ENCODE results near the gene CER1. TPM values are rescaled to one million over a fixed set of nuclear protein-coding genes. Genes with fewer than 3 reads are reported as not detected.

Gene CER1
- total and polyA plus RNA-seq, 2 of the 4 experiments (the other 2 are of a cell fraction) = not detected

DNA sequence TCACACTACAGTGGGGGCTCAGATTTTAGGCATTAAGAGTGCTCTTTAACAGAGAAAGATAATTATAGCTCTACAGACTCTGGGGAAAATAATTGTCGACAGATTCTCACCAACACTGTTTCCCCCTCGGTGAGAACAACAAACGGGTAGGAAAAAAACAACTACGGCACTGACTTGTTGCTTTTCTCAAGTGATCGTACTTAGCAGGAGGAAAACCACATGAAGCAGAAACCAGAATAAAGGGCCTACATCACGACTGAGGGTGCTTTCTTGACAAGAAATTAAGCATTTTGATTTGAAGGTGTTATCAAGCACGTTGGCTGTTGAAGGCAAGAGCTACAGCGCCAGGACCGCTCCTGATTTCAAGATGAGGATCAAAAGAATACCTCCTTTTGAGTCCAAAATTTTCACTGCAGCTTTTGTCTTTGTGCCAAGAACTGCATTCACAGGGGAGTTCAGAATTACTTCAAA, 27.2 kb upstream of the CER1 start:
- no peak overlapping the region for H2BK20ac ChIP-seq (ENCODE audit: low read depth, low read length)
- no peak overlapping the region for H3K14ac ChIP-seq (replicated peaks; ENCODE audit: low read depth, low read length)
- H2AK9ac ChIP-seq (replicated peaks; ENCODE audit: low read depth, low read length, poor library complexity) = no peak overlapping the region
- 83% methylated on average over 2 of the region's 9 CpGs; no CpG with 5 or more reads in 1 of the 2 experiments for WGBS, 2 experiments (ENCODE audit: extremely low coverage in 2 of 2, insufficient read length in 1 of 2)
- BruUV-seq (replicated peaks) = no TSS peak
- no peak overlapping the region for H3K23ac ChIP-seq (ENCODE audit: low read depth, low read length)
- H3K4ac ChIP-seq (ENCODE audit: low read depth, low read length) = no peak overlapping the region
- TF ChIP-seq RCOR1 (IDR thresholded peaks at IDR 0.05; ENCODE audit: insufficient replicate concordance, low read length) = no peak
- no peak for TF ChIP-seq MXI1 (IDR thresholded peaks at IDR 0.05; ENCODE audit: borderline replicate concordance, low read depth, low read length)
- TF ChIP-seq CTCF (conservative IDR thresholded peaks at IDR 0.05; ENCODE audit: low read depth, low read length) = no peak
- TF ChIP-seq RAD21 (IDR thresholded peaks at IDR 0.05; ENCODE audit: low read length) = no peak
- no peak for TF ChIP-seq MAFK (IDR thresholded peaks at IDR 0.05; ENCODE audit: low read depth, low read length)
- TF ChIP-seq USF2 (IDR thresholded peaks at IDR 0.05; ENCODE audit: low read depth, low read length) = no peak
- no peak for TF ChIP-seq MAZ (IDR thresholded peaks at IDR 0.05; ENCODE audit: borderline replicate concordance, low read depth, low read length)
- no peak for TF ChIP-seq CHD1 (IDR thresholded peaks at IDR 0.05; ENCODE audit: low read depth, low read length)
- TF ChIP-seq FOS (IDR thresholded peaks at IDR 0.05; ENCODE audit: low read depth, low read length) = no peak
- no peak for TF ChIP-seq BHLHE40 (IDR thresholded peaks at IDR 0.05; ENCODE audit: low read depth, low read length)
- TF ChIP-seq RFX5 (IDR thresholded peaks at IDR 0.05; ENCODE audit: low read depth, low read length) = no peak
- TF ChIP-seq NFE2L2 (IDR thresholded peaks at IDR 0.05; ENCODE audit: low read depth, low read length) = no peak
- TF ChIP-seq POLR2A (IDR thresholded peaks at IDR 0.05; ENCODE audit: low read depth, low read length) = no peak
- no peak for TF ChIP-seq CEBPB (IDR thresholded peaks at IDR 0.05; ENCODE audit: low read depth, low read length)
- TF ChIP-seq SMC3 (IDR thresholded peaks at IDR 0.05; ENCODE audit: low read depth, low read length) = no peak
- TF ChIP-seq, protein P1, sequence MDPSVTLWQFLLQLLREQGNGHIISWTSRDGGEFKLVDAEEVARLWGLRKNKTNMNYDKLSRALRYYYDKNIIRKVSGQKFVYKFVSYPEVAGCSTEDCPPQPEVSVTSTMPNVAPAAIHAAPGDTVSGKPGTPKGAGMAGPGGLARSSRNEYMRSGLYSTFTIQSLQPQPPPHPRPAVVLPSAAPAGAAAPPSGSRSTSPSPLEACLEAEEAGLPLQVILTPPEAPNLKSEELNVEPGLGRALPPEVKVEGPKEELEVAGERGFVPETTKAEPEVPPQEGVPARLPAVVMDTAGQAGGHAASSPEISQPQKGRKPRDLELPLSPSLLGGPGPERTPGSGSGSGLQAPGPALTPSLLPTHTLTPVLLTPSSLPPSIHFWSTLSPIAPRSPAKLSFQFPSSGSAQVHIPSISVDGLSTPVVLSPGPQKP (IDR thresholded peaks at IDR 0.05; ENCODE audit: borderline replicate concordance, low read depth, low read length) = no peak
- H3K9ac ChIP-seq (ENCODE audit: low read depth, low read length) = no peak overlapping the region
- no peaks in the 10 kb centered on the region for H3K36me3 ChIP-seq (ENCODE audit: control insufficient read depth, insufficient read depth, low read length)
- no peaks in the 10 kb centered on the region; the same call in none of the 2 replicates for H3K27me3 ChIP-seq (ENCODE audit: control insufficient read depth, insufficient read depth, low read length)
- H3K4me1 ChIP-seq (ENCODE audit: control insufficient read depth, insufficient read depth, low read length) = no peaks in the 10 kb centered on the region
- H3K27ac ChIP-seq (ENCODE audit: insufficient read depth, low read length) = no peak overlapping the region
- dilution Hi-C loops (cut with HindIII; ENCODE audit: low sequenced_read_pairs, unreplicated experiment) = no loop called here
- no peak overlapping the region for H2AFZ ChIP-seq (replicated peaks; ENCODE audit: low read length, poor library complexity)
- ATAC-seq (ENCODE audit: low read depth) (no peak), DNase-seq (no peak)
- no peak overlapping the region for H2BK120ac ChIP-seq (ENCODE audit: low read depth, low read length)
- H3K4me3 ChIP-seq (ENCODE audit: insufficient read depth, low read depth, low read length) = no peak overlapping the region
- H3K56ac ChIP-seq (ENCODE audit: extremely low read depth, insufficient read depth, low read length) = no peak overlapping the region
- intact Hi-C loops (cut with micrococcal nuclease) = no loop called here
- H3K9me1 ChIP-seq (ENCODE audit: insufficient read depth, low read length) = no peaks in the 10 kb centered on the region
- H3K9me3 ChIP-seq (ENCODE audit: control insufficient read depth, insufficient read depth, low read length) = no peaks in the 10 kb centered on the region
- no peaks in the 10 kb centered on the region for H3K79me1 ChIP-seq (ENCODE audit: low read depth in 1 of 2, low read length in 2 of 2)
- in situ Hi-C loops (cut with MboI; ENCODE audit: low sequenced_read_pairs) = no loop called here
- POLR2A ChIA-PET (ENCODE audit: unreplicated experiment) = no interaction called here
- H3K18ac ChIP-seq (ENCODE audit: low read depth, low read length) = no peak overlapping the region
- H3K4me2 ChIP-seq (ENCODE audit: low read depth, low read length) = no peak overlapping the region
- H4K20me1 ChIP-seq (ENCODE audit: insufficient read depth, low read length) = no peaks in the 10 kb centered on the region
- no peak overlapping the region for H2AK5ac ChIP-seq (ENCODE audit: low read depth, low read length)
- no peak overlapping the region for H4K91ac ChIP-seq (ENCODE audit: insufficient read depth, low read depth, low read length)
- H2BK15ac ChIP-seq (ENCODE audit: low read depth, low read length) = no peak overlapping the region
- CTCF ChIA-PET = no interaction called here
- H4K5ac ChIP-seq (ENCODE audit: low read depth, low read length) = no peak overlapping the region
- H2BK5ac ChIP-seq (ENCODE audit: low read depth, low read length, poor library complexity, severe bottlenecking) = no peak overlapping the region
- H4K8ac ChIP-seq (ENCODE audit: low read depth in 2 of 2, low read length in 2 of 2) = no peak overlapping the region

Data from IMR-90 (cell line).